Measurements from ENCODE around the gene DACH1.

Gene DACH1

GRCh38 chr13:71488201-71488600 lies 378.8 kb downstream of the DACH1 start:
- DNase-seq (ENCODE audit: low spot score), result no peak

- DNase-seq (ENCODE audit: low spot score), result no peak
Measured at GRCh38 chr13:71485913-71486312, 381.1 kb downstream of the DACH1 start.

- DNase-seq (ENCODE audit: low spot score), result no peak
Measured at GRCh38 chr13:71483733-71484132, 383.3 kb downstream of the DACH1 start.

GRCh38 chr13:71481501-71481900 lies 385.5 kb downstream of the DACH1 start:
- no peak for DNase-seq (ENCODE audit: low spot score)

GRCh38 chr13:71481046-71481445 lies 386.0 kb downstream of the DACH1 start:
- no peak for DNase-seq (ENCODE audit: low spot score)

- no peak for DNase-seq (ENCODE audit: low spot score)
Measured at GRCh38 chr13:71477735-71478134, 389.3 kb downstream of the DACH1 start.

GRCh38 chr13:71474936-71475335 lies 392.1 kb downstream of the DACH1 start:
- no peak for DNase-seq (ENCODE audit: low spot score)

GRCh38 chr13:71469626-71470025 lies 397.4 kb downstream of the DACH1 start:
- DNase-seq (ENCODE audit: low spot score), result no peak

GRCh38 chr13:71464686-71465085 lies 402.3 kb downstream of the DACH1 start:
- no peak for DNase-seq (ENCODE audit: low spot score)

GRCh38 chr13:71461892-71462291 lies 405.1 kb downstream of the DACH1 start:
- DNase-seq (ENCODE audit: low spot score), result no peak

GRCh38 chr13:71460211-71460610 lies 406.8 kb downstream of the DACH1 start:
- no peak for DNase-seq (ENCODE audit: low spot score)

GRCh38 chr13:71459708-71460107 lies 407.3 kb downstream of the DACH1 start:
- no peak for DNase-seq (ENCODE audit: low spot score)

GRCh38 chr13:71457645-71458044 lies 409.4 kb downstream of the DACH1 start:
- no peak for DNase-seq (ENCODE audit: low spot score)

GRCh38 chr13:71456136-71456535 lies 410.9 kb downstream of the DACH1 start:
- DNase-seq (ENCODE audit: low spot score), result no peak

GRCh38 chr13:71454509-71454908 lies 412.5 kb downstream of the DACH1 start:
- no peak for DNase-seq (ENCODE audit: low spot score)

GRCh38 chr13:71448080-71448630 lies 418.8 kb downstream of the DACH1 start:
- DNase-seq (ENCODE audit: low spot score), result no peak

- DNase-seq (ENCODE audit: low spot score), result no peak
Measured at GRCh38 chr13:71437704-71438103, 429.3 kb downstream of the DACH1 start.

- no peak for DNase-seq (ENCODE audit: low spot score)
Measured at GRCh38 chr13:71430681-71431080, 436.3 kb downstream of the DACH1 start.

- no peak for DNase-seq (ENCODE audit: low spot score)
Measured at GRCh38 chr13:71417205-71417604, 449.8 kb downstream of the DACH1 start.

- no peak for DNase-seq (ENCODE audit: low spot score)
Measured at GRCh38 chr13:71412231-71412630, 454.8 kb downstream of the DACH1 start.

- DNase-seq (ENCODE audit: low spot score), result no peak
Measured at GRCh38 chr13:71408416-71408815, 458.6 kb downstream of the DACH1 start.

GRCh38 chr13:71399631-71400215 lies 467.3 kb downstream of the DACH1 start:
- DNase-seq (ENCODE audit: low spot score), result no peak

GRCh38 chr13:71396149-71396548 lies 470.9 kb downstream of the DACH1 start:
- DNase-seq (ENCODE audit: low spot score), result no peak

GRCh38 chr13:71395053-71395452 lies 472.0 kb downstream of the DACH1 start:
- DNase-seq (ENCODE audit: low spot score), result no peak

Measured in AG08396 (cell line).